Tibial nerve (tissue), 3 donors: ENCODE data around the gene HAL.

ENCODE experiments used
- POLR2A ChIP-seq, 2 donors: fragments of 450-650 bp; IDR thresholded peaks; one replicate each; pipeline ENCODE4 v1.6.1; 2017; ENCODE audit warnings: antibody characterized with exemption in 2 of 2, mild to moderate bottlenecking in 2 of 2, moderate library complexity in 2 of 2
- TF ChIP-seq, protein P1 (sequence below), 5 experiments: fragments of 200-600 bp in 3 of 5; fragments of 450-650 bp in 2 of 5; sonication (generic) in 3 of 5; IDR thresholded peaks; one replicate each; pipeline ENCODE4 v1.5.1; 2016 to 2019; ENCODE audit warnings: antibody characterized with exemption in 5 of 5, mild to moderate bottlenecking in 3 of 5, moderate library complexity in 2 of 5

DNA sequence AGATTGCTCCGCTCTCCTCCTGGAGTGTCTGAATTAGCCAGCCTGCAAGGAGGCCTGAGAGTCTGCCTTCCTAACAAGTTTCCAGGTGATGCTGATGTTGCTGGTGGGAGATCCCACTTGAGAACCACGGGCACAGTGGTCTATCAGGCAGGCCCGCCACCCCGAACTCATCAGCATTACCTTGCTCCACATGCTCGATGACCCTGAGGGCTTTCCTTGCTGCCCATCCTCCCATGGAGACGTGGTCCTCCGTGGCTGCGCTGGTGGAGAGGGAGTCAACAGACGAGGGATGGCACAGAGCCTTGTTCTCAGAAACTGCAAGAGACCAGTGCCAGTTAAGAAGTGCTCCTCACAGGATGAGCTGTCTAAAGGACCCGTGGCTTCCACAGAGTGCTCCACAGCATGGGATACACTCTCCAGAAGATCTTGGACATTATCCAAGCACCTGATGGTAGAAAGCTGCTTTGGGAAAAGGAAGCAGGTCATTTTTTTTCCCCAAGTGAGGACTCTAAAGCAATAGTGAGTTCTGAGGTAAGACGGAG is 18.3 kb downstream of the HAL start:
- TF ChIP-seq, protein P1, sequence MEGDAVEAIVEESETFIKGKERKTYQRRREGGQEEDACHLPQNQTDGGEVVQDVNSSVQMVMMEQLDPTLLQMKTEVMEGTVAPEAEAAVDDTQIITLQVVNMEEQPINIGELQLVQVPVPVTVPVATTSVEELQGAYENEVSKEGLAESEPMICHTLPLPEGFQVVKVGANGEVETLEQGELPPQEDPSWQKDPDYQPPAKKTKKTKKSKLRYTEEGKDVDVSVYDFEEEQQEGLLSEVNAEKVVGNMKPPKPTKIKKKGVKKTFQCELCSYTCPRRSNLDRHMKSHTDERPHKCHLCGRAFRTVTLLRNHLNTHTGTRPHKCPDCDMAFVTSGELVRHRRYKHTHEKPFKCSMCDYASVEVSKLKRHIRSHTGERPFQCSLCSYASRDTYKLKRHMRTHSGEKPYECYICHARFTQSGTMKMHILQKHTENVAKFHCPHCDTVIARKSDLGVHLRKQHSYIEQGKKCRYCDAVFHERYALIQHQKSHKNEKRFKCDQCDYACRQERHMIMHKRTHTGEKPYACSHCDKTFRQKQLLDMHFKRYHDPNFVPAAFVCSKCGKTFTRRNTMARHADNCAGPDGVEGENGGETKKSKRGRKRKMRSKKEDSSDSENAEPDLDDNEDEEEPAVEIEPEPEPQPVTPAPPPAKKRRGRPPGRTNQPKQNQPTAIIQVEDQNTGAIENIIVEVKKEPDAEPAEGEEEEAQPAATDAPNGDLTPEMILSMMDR (IDR thresholded peaks at IDR 0.05) = no peak
- TF ChIP-seq POLR2A (IDR thresholded peaks at IDR 0.05) = no peak
